NCI-H146 treated with DMSO at 0.1 percent for 48 hours (cell line): ENCODE measurements around the gene KLF9.

Source experiments
- DNase-seq: peaks from one replicate; lab custom pipeline; 2025; ENCODE audit not compliant: unreplicated experiment; lab: John Stamatoyannopoulos, UW

The KLF9 gene

GRCh38 chr9:70367305-70367930 is 47.0 kb downstream of the KLF9 start:
- no peak for DNase-seq

GRCh38 chr9:70363760-70364159 is 50.7 kb downstream of the KLF9 start:
- DNase-seq = no peak

DNA sequence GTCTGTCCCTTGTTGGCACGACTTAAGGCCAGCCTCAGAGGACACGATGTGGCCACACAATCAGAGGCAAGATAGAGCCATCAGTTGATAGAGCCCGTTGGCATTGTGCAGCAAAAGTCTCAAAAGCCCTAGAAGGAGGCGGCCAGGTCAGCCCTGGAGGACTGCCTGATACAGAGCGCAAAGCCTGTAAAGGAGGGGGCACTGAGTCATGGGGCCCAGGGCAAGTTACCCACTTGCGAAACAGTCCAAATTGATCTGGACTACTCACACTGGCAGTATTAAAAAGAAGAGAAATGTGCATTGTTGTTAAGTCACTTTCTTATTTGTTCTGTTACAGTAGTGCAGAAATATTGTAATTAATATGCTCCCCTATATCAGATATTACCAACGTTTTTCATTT is 51.5 kb downstream of the KLF9 start:
- DNase-seq = no peak

DNA sequence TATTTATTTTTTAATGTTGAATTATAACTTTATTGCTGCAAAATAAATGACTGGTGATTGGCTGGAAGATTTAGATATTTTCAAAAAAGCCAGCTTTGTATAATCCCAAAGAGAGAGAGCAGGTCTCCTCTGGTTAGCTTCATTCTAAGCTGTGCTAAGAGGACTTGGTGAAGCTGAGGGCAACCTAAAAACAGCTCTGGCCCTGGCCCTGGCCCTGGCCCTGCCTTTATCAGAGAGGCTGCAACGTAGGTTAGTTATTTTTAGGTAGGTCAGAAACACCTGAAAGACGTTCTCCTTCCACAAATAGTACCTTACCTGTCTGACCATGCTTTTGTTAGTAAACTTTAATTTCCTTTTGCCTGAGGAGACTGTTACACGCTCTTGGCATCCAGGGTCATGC is 58.7 kb downstream of the KLF9 start:
- no peak for DNase-seq

DNA sequence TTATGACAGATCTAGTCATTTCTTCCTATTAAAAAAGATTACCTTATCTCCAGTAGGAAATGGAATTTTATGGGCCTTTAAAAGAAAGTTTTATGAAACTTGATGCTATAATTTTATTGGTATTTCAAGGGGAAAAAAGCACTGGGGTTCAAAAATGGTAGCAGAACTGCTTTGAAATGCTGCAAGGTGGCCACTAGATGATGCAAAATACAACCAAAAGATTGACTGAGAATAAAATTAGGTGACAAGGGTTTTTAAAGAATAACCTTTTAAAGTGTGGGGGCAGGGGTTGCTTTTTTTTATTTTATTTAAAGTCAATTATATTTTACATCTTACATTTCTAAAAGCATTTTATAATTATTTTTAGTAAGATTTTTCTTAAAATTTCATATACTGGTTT is 61.7 kb downstream of the KLF9 start:
- no peak for DNase-seq

DNA sequence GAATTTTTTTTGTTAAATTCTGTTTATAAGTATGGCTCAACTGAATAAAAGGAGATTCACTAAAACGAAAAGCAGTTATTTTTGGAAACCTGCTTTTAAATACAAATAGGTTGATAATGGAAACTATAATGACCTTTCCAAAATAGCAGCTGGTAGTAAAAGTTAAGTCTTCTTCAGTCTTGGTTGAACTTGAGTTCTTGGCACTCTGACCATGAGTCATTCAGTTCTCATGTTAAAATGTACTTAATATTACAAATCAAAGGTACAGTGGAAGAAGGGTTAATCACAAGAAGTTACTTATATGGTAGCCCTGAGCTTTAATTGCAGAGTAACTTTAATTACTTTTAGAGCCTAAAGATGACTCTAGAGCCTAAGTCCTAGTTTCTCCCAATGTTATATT is 62.1 kb downstream of the KLF9 start:
- DNase-seq = no peak

- no peak for DNase-seq
Observed at GRCh38 chr9:70347046-70347445, 67.4 kb downstream of the KLF9 start.

DNA sequence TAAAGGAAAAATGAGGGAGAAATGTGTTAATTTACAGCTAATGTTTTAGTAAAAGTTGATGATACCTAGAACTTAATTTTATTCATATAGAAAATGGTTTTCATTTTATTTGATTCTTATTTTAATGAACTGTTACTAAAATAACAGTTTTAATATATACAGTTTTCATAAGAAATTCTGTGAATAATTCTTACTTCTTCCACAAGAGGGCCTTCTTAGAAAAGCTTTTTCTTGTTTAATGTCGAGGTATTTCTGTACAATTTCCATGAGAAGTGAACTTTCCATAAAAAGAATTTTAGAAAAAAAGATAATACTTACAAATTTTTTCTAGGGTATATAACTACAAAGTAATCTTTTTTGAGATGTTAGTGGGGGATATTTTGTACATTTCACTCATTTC is 73.9 kb downstream of the KLF9 start:
- DNase-seq = no peak
